Body of pancreas (tissue), 4 donors: ENCODE measurements around the gene PLCD4. TPM values are rescaled to one million over a fixed set of nuclear protein-coding genes. Genes with fewer than 3 reads are reported as not detected.

Experiments
- ATAC-seq: fragments of 150-250 bp; one replicate; pipeline ENCODE4 v1.9.1; 2016
- DNase-seq, 4 donors: peaks; one replicate each; pipeline ENCODE4 v3.0.0-alpha.2; 2019
- H3K27ac ChIP-seq, 4 donors: fragments of 200-600 bp; sonication (generic); 1 replicate in 3 of 4; 2 replicates in 1 of 4; pipeline versions ENCODE4 v1.5.1 to v1.6.1; 2016 to 2019; ENCODE audit warnings: mild to moderate bottlenecking in 1 of 4, mixed read lengths in 1 of 4, moderate library complexity in 1 of 4
- H3K27me3 ChIP-seq, 2 donors: fragments of 200-600 bp; sonication (generic); one replicate each; pipeline ENCODE4 v1.6.0; 2016; ENCODE audit warnings: mild to moderate bottlenecking in 1 of 2
- H3K36me3 ChIP-seq, 2 donors: fragments of 200-600 bp; sonication (generic); replicated peaks in 1 of 2; 2 replicates each; pipeline ENCODE4 v1.5.1; 2016; ENCODE audit warnings: low read depth in 2 of 2; ENCODE audit not compliant: insufficient read depth in 1 of 2
- H3K4me1 ChIP-seq: fragments of 200-600 bp; sonication (generic); one replicate; pipeline ENCODE4 v1.6.0; 2016
- H3K4me3 ChIP-seq, 2 donors: fragments of 200-600 bp; sonication (generic); 1 replicate in 1 of 2; 2 replicates in 1 of 2; pipeline ENCODE4 v1.5.1; 2016 to 2019
- H3K9me3 ChIP-seq, 3 donors: fragments of 200-600 bp; sonication (generic); 1 replicate in 2 of 3; 2 replicates in 1 of 3; pipeline ENCODE4 v1.5.1; 2016
- POLR2A ChIP-seq, 3 donors: fragments of 450-650 bp; IDR thresholded peaks; one replicate each; pipeline ENCODE4 v1.6.1; 2016; ENCODE audit warnings: antibody characterized with exemption in 3 of 3, mild to moderate bottlenecking in 2 of 3
- WGBS, 2 donors: methylation state at CpG; one replicate each; pipeline ENCODE4 v1.1.5; 2017; 5-methylcytosine and 5-hydroxymethylcytosine counted together
- intact Hi-C: fragments of 100-400 bp; cut with DNase I; formaldehyde crosslinking; loops from one replicate; pipeline ENCODE4 v1.15.1; 2023
- total RNA-seq, 2 donors: library from RNA; depleted of rRNA; stranded (reverse); fragments of >200 nt; gene quantifications; one replicate each; pipeline ENCODE4 v1.1.0, GENCODE V29; 2016
- TF ChIP-seq, protein P1 (sequence below), 7 experiments: fragments of 450-650 bp in 4 of 7; fragments of 200-600 bp in 3 of 7; sonication (generic) in 3 of 7; IDR thresholded peaks; one replicate each; pipeline ENCODE4 v1.5.1; 2016 to 2019; ENCODE audit warnings: antibody characterized with exemption in 7 of 7

The PLCD4 gene
- total RNA-seq, 2 donors from 2014 or later: 0.52 TPM; not detected in 1

DNA sequence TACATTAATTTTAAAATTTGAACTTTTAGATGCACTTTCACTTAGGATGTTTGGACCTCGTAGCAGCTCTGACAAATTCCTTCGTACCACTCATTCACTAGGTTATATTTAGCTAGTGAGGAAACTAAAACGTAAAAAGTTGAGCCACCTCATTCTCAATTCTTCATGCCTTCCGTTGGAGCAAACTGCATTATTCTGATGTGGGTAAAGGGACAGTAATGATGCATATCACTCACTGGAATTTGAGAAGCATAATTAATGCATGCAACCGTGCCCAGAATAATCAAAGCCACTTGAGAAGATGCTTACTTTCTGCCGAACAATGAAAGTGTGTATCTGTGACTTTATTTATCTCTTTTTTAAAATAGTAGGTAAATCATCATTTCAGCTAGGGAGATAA is 36.8 kb upstream of the PLCD4 start:
- Histone ChIP-seq H3K27ac (peak overlapping the region in 1 of 4 donors; percentile 6), H3K4me3 (no peak overlapping the region), H3K36me3 (peaks cover 0 to 2% of the 10 kb centered on the region in 2 donors), H3K4me1 (peaks cover 28% of the 10 kb centered on the region), H3K27me3 (no peaks in the 10 kb centered on the region), H3K9me3 (no peaks in the 10 kb centered on the region)
- 25 to 30% methylated on average over 6 of the region's 6 CpGs for WGBS, 2 donors
- ATAC-seq (no peak), DNase-seq (no peak)
- intact Hi-C loops: no loop called here
- no peak for TF ChIP-seq POLR2A (IDR thresholded peaks at IDR 0.05)
- TF ChIP-seq, protein P1, sequence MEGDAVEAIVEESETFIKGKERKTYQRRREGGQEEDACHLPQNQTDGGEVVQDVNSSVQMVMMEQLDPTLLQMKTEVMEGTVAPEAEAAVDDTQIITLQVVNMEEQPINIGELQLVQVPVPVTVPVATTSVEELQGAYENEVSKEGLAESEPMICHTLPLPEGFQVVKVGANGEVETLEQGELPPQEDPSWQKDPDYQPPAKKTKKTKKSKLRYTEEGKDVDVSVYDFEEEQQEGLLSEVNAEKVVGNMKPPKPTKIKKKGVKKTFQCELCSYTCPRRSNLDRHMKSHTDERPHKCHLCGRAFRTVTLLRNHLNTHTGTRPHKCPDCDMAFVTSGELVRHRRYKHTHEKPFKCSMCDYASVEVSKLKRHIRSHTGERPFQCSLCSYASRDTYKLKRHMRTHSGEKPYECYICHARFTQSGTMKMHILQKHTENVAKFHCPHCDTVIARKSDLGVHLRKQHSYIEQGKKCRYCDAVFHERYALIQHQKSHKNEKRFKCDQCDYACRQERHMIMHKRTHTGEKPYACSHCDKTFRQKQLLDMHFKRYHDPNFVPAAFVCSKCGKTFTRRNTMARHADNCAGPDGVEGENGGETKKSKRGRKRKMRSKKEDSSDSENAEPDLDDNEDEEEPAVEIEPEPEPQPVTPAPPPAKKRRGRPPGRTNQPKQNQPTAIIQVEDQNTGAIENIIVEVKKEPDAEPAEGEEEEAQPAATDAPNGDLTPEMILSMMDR (IDR thresholded peaks at IDR 0.05): no peak

GRCh38 chr2:218576854-218577253 is 30.8 kb upstream of the PLCD4 start:
- ATAC-seq (no peak), DNase-seq (no peak)
- Histone ChIP-seq H3K27me3 (no peaks in the 10 kb centered on the region), H3K4me1 (peaks cover 6% of the 10 kb centered on the region), H3K36me3 (peaks cover 0 to 6% of the 10 kb centered on the region in 2 donors), H3K4me3 (no peak overlapping the region), H3K9me3 (no peaks in the 10 kb centered on the region), H3K27ac (no peak overlapping the region)
- 94 to 96% methylated on average over 4 of the region's 4 CpGs for WGBS, 2 donors
- intact Hi-C loops: no loop called here
- TF ChIP-seq, protein P1 (IDR thresholded peaks at IDR 0.05): no peak
- no peak for TF ChIP-seq POLR2A (IDR thresholded peaks at IDR 0.05)

DNA sequence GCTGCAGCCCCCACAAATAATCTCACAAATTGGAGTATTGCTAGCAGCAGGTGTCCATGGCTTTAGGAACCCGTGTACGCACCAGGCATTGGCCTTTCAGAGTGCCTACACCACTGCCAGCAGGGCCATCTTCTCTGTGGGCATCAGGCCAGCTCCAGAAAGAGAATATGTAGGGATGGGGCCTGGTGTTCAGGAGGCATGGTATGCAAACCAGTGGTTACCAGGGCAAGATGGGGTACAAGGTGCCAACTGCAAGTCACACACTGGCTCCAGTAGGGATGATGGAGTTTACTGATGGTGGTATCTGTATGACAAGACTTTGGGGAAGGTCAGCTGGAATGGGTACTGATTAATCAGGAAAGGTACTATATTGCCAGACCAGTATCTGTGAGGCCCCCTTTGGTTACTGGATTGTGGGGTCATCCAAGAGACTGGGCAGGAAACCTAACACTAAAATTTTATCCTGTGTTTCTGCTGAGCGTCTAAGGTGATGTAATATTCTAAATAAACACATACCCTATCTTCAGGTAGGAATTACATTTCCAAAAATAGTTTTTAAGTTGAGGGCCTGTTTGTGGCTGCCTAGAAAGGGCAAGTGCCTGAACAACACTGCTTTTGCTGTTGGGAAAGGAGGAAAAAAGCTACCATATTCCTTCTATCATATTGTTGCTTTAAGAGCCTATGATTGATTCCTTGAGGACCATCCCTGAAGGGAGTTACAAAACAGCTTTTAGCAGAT is 30.0 kb upstream of the PLCD4 start:
- H3K4me3 ChIP-seq: no peak overlapping the region
- H3K4me1 ChIP-seq: peaks cover 6% of the 10 kb centered on the region
- ATAC-seq: no peak
- intact Hi-C loops: no loop called here
- H3K27ac ChIP-seq: no peak overlapping the region
- DNase-seq: no peak
- TF ChIP-seq, protein P1 (IDR thresholded peaks at IDR 0.05): no peak
- TF ChIP-seq POLR2A (IDR thresholded peaks at IDR 0.05): no peak
- H3K9me3 ChIP-seq: no peaks in the 10 kb centered on the region
- H3K36me3 ChIP-seq: peaks cover 0 to 4% of the 10 kb centered on the region in 2 donors
- WGBS, 2 donors: 81 to 83% methylated on average over 3 of the region's 3 CpGs
- no peaks in the 10 kb centered on the region for H3K27me3 ChIP-seq

DNA sequence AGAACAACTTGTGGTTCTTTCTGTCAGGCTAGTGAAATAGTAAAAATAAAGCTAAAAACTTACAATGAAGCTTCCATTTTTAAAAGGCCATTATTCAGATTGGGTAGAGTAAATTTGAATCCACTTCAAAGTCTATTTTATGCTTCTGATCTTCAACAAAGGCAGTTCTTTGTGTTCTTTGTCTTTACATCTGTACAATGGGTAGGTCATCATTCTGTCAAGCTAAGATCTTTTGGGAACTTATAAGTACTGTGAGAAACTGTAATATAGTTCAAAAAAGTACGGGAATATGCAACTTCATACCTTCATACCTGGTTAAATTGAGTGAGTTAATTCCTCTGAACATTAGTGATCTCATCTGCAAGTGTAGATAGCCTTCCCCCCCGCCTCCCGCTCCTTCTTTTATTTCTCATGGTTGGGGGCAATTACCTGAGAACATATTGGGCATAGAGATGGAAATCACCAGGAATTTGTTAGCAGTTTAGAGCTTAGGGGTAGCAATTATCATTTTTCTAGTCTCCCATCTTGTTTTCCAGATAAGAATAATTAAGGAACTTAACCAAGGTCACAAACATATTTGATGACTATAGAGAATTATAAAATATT is 29.3 kb upstream of the PLCD4 start:
- WGBS, 2 donors: 95 to 100% methylated on average over 3 of the region's 3 CpGs
- Histone ChIP-seq H3K36me3 (peaks cover 0 to 4% of the 10 kb centered on the region in 2 donors), H3K4me1 (peaks cover 6% of the 10 kb centered on the region), H3K27ac (no peak overlapping the region), H3K27me3 (no peaks in the 10 kb centered on the region), H3K9me3 (no peaks in the 10 kb centered on the region), H3K4me3 (no peak overlapping the region)
- intact Hi-C loops: no loop called here
- no peak for ATAC-seq
- TF ChIP-seq, protein P1 (IDR thresholded peaks at IDR 0.05): no peak
- TF ChIP-seq POLR2A (IDR thresholded peaks at IDR 0.05): no peak
- no peak for DNase-seq
